Suprapubic skin (tissue), 4 donors: Measurements from ENCODE around the gene RASL11A. TPM values are rescaled to one million over a fixed set of nuclear protein-coding genes. Genes with fewer than 3 reads are reported as not detected.

Experiments
- DNase-seq, 2 donors: peaks; one replicate each; pipeline ENCODE4 v3.0.0-alpha.2; 2019; ENCODE audit warnings: low spot score in 2 of 2
- H3K27ac ChIP-seq: fragments of 200-600 bp; sonication (generic); one replicate; pipeline ENCODE4 v1.5.1; 2019
- H3K27me3 ChIP-seq: fragments of 200-600 bp; sonication (generic); one replicate; pipeline ENCODE4 v1.5.1; 2019
- H3K36me3 ChIP-seq: fragments of 200-600 bp; sonication (generic); one replicate; pipeline ENCODE4 v1.5.1; 2019
- H3K4me1 ChIP-seq: fragments of 200-600 bp; sonication (generic); one replicate; pipeline ENCODE4 v1.5.1; 2019
- H3K4me3 ChIP-seq: fragments of 200-600 bp; sonication (generic); one replicate; pipeline ENCODE4 v1.5.1; 2019; ENCODE audit warnings: mild to moderate bottlenecking
- H3K9me3 ChIP-seq: fragments of 200-600 bp; sonication (generic); one replicate; pipeline ENCODE4 v1.5.1; 2019
- CTCF ChIP-seq, 2 donors: fragments of 200-600 bp in 1 of 2; fragments of 450-650 bp in 1 of 2; sonication (generic) in 1 of 2; IDR thresholded peaks; one replicate each; pipeline ENCODE4 v1.5.1; 2016 to 2019; ENCODE audit warnings: antibody characterized with exemption in 2 of 2, mild to moderate bottlenecking in 1 of 2, moderate library complexity in 1 of 2
- EP300 ChIP-seq: sonication (generic); formaldehyde crosslinking; IDR thresholded peaks from one replicate; pipeline ENCODE4 v1.6.1; 2017; ENCODE audit warnings: antibody characterized with exemption
- POLR2A ChIP-seq, 2 donors: fragments of 450-650 bp; IDR thresholded peaks; one replicate each; pipeline ENCODE4 v1.6.1; 2017; ENCODE audit warnings: antibody characterized with exemption in 2 of 2, mild to moderate bottlenecking in 2 of 2, moderate library complexity in 2 of 2
- POLR2AphosphoS5 ChIP-seq, 3 donors: sonication (generic); formaldehyde crosslinking; IDR thresholded peaks; one replicate each; pipeline ENCODE4 v1.6.1; 2017; ENCODE audit warnings: antibody characterized with exemption in 3 of 3
- WGBS: methylation state at CpG from one replicate; pipeline ENCODE4 v1.1.5; 2018; 5-methylcytosine and 5-hydroxymethylcytosine counted together
- total RNA-seq, 4 donors: library from RNA; depleted of rRNA; stranded (reverse); fragments of >200 nt; gene quantifications; one replicate each; pipeline ENCODE4 v1.1.0, GENCODE V29; 2016

Gene RASL11A
- total RNA-seq, 4 donors from 2014 or later: 7.9 to 17.5 (median 13.8) TPM

- H3K27me3 ChIP-seq: no peaks in the 10 kb centered on the region
- peak within 1 kb of the TSS; percentile 94 for H3K27ac ChIP-seq
- peaks cover 41% of the 10 kb centered on the region for H3K4me1 ChIP-seq
- TF ChIP-seq POLR2A (IDR thresholded peaks at IDR 0.05): peak; percentile 54 to 88
- TF ChIP-seq EP300: peak; percentile 35
- peak; percentile 92 to 93 (median 92) for TF ChIP-seq POLR2AphosphoS5 (IDR thresholded peaks at IDR 0.05)
- TF ChIP-seq CTCF (IDR thresholded peaks at IDR 0.05): no peak
- peaks cover 16% of the 10 kb centered on the region for H3K36me3 ChIP-seq
- no peaks in the 10 kb centered on the region for H3K9me3 ChIP-seq
- DNase-seq: peak; percentile 98
- H3K4me3 ChIP-seq: peak within 1 kb of the TSS; percentile 69
- 0% methylated on average over 64 of the region's 69 CpGs for WGBS
Observed at GRCh38 chr13:27251166-27252091, 19.2 kb upstream of the RASL11A start, which contains the start of gene RPL21. Gene RPL21 (plus strand): TSS chr13:27251558. CDS start chr13:27253777, 2,219 bp downstream.

GRCh38 chr13:27252467-27252866, 18.2 kb upstream of the RASL11A start:
- DNase-seq: no peak
- Histone ChIP-seq H3K9me3 (no peaks in the 10 kb centered on the region), H3K4me1 (peaks cover 41% of the 10 kb centered on the region), H3K36me3 (peaks cover 26% of the 10 kb centered on the region), H3K27me3 (no peaks in the 10 kb centered on the region), H3K27ac (peak overlapping the region; percentile 94), H3K4me3 (peak overlapping the region; percentile 69)
- no peak for TF ChIP-seq POLR2AphosphoS5 (IDR thresholded peaks at IDR 0.05)

- Histone ChIP-seq H3K4me1 (peaks cover 37% of the 10 kb centered on the region), H3K27me3 (no peaks in the 10 kb centered on the region), H3K4me3 (no peak overlapping the region), H3K36me3 (peaks cover 43% of the 10 kb centered on the region), H3K27ac (no peak overlapping the region), H3K9me3 (no peaks in the 10 kb centered on the region)
- 82% methylated on average over 3 of the region's 3 CpGs for WGBS
- TF ChIP-seq POLR2A (IDR thresholded peaks at IDR 0.05): no peak
- TF ChIP-seq EP300: no peak
- no peak for TF ChIP-seq POLR2AphosphoS5 (IDR thresholded peaks at IDR 0.05)
- TF ChIP-seq CTCF (IDR thresholded peaks at IDR 0.05): no peak
- DNase-seq: no peak
Observed at GRCh38 chr13:27257233-27257568, 13.4 kb upstream of the RASL11A start.

- Histone ChIP-seq H3K27me3 (no peaks in the 10 kb centered on the region), H3K27ac (no peak overlapping the region), H3K4me1 (peaks cover 32% of the 10 kb centered on the region), H3K36me3 (peaks cover 43% of the 10 kb centered on the region), H3K9me3 (no peaks in the 10 kb centered on the region), H3K4me3 (no peak overlapping the region)
- TF ChIP-seq EP300 (no peak), CTCF (IDR thresholded peaks at IDR 0.05) (no peak), POLR2AphosphoS5 (IDR thresholded peaks at IDR 0.05) (no peak), POLR2A (IDR thresholded peaks at IDR 0.05) (no peak)
- DNase-seq: no peak
- WGBS: 83% methylated on average over 11 of the region's 11 CpGs
Observed at GRCh38 chr13:27257648-27258253, 12.9 kb upstream of the RASL11A start.

- 93% methylated on average over 5 of the region's 5 CpGs for WGBS
- peaks cover 21% of the 10 kb centered on the region for H3K4me1 ChIP-seq
- no peak for TF ChIP-seq POLR2A (IDR thresholded peaks at IDR 0.05)
- TF ChIP-seq EP300: no peak
- TF ChIP-seq POLR2AphosphoS5 (IDR thresholded peaks at IDR 0.05): no peak
- TF ChIP-seq CTCF (IDR thresholded peaks at IDR 0.05): no peak
- no peak overlapping the region for H3K4me3 ChIP-seq
- H3K36me3 ChIP-seq: peaks cover 43% of the 10 kb centered on the region
- no peaks in the 10 kb centered on the region for H3K9me3 ChIP-seq
- no peaks in the 10 kb centered on the region for H3K27me3 ChIP-seq
- H3K27ac ChIP-seq: no peak overlapping the region
- no peak for DNase-seq
Observed at GRCh38 chr13:27258637-27259386, 11.8 kb upstream of the RASL11A start.
